OCI-LY1 (cell line): ENCODE measurements around the gene CBR3.

Source experiments
- CTCF ChIP-seq: fragments of 200-600 bp; sonication (generic), shearing (Covaris generic); IDR thresholded peaks from 2 replicates; pipeline ENCODE4 v1.5.1; 2017; ENCODE audit warnings: mild to moderate bottlenecking, antibody characterized with exemption, low read length, moderate library complexity, mixed read lengths
- EZH2 ChIP-seq: fragments of 200-600 bp; sonication (generic), shearing (Covaris generic); IDR thresholded peaks from 2 replicates; pipeline ENCODE4 v1.8.0; 2017; ENCODE audit warnings: borderline replicate concordance, mixed run types, mild to moderate bottlenecking, antibody characterized with exemption, low read length, moderate library complexity, mixed read lengths

DNA sequence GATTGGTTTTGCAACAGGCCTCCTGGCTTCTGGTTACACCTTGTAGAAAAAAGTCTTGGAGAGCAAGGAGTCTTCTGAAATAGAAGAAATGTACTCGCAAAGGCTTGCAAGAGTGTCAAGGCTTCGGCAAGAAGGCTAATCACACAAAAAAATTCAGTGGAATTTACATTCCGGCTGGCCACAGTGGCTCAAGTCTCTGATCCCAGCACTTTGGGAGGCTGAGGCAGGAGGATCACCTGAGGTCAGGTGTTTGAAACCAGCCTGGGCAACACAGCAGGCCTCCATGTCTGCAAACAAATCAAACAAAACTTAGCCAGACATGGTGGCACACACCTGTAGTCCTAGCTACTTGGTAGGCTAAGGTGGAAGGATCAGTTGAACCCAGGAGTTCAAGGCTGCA lies 14.0 kb downstream of the CBR3 start:
- no peak for TF ChIP-seq CTCF
- no peak for TF ChIP-seq EZH2
